Measurements from ENCODE around the gene BAG5. TPM values are rescaled to one million over a fixed set of nuclear protein-coding genes. Genes with fewer than 3 reads are reported as not detected.

The BAG5 gene
- total RNA-seq, 1 donor, result 42.7 TPM

GRCh38 chr14:103581206-103581605, 18.7 kb upstream of the BAG5 start:
- DNase-seq (ENCODE audit: low read depth), result no peak
- TF ChIP-seq CTCF (IDR thresholded peaks at IDR 0.05; ENCODE audit: insufficient read depth, low read depth, low read length), result no peak
- H3K4me3 ChIP-seq (ENCODE audit: low read depth, low read length), result no peak overlapping the region

- no peak for DNase-seq (ENCODE audit: low read depth)
- H3K4me3 ChIP-seq (ENCODE audit: low read depth, low read length), result no peak overlapping the region
- TF ChIP-seq CTCF (IDR thresholded peaks at IDR 0.05; ENCODE audit: insufficient read depth, low read depth, low read length), result no peak
Measured at GRCh38 chr14:103578401-103579075, 16.1 kb upstream of the BAG5 start.

GRCh38 chr14:103576371-103577024, 14.0 kb upstream of the BAG5 start:
- DNase-seq (ENCODE audit: low read depth), result peak; percentile 97
- TF ChIP-seq CTCF (IDR thresholded peaks at IDR 0.05; ENCODE audit: insufficient read depth, low read depth, low read length), result no peak
- no peak overlapping the region for H3K4me3 ChIP-seq (ENCODE audit: low read depth, low read length)

GRCh38 chr14:103574707-103575285, 12.3 kb upstream of the BAG5 start:
- DNase-seq (ENCODE audit: low read depth), result no peak
- H3K4me3 ChIP-seq (ENCODE audit: low read depth, low read length), result no peak overlapping the region
- TF ChIP-seq CTCF (IDR thresholded peaks at IDR 0.05; ENCODE audit: insufficient read depth, low read depth, low read length), result no peak

- H3K4me3 ChIP-seq (ENCODE audit: low read depth, low read length), result no peak overlapping the region
- no peak for DNase-seq (ENCODE audit: low read depth)
- no peak for TF ChIP-seq CTCF (IDR thresholded peaks at IDR 0.05; ENCODE audit: insufficient read depth, low read depth, low read length)
Measured at GRCh38 chr14:103574104-103574503, 11.6 kb upstream of the BAG5 start.

- H3K4me3 ChIP-seq (ENCODE audit: low read depth, low read length), result no peak overlapping the region
- DNase-seq (ENCODE audit: low read depth), result no peak
- no peak for TF ChIP-seq CTCF (IDR thresholded peaks at IDR 0.05; ENCODE audit: insufficient read depth, low read depth, low read length)
Measured at GRCh38 chr14:103569408-103569807, 7.0 kb upstream of the BAG5 start.
